ENCODE data around the gene HIPK1.

The HIPK1 gene

GRCh38 chr1:114021665-114022099, 92.6 kb downstream of the HIPK1 start:
- no peaks in the 10 kb centered on the region for H3K36me3 ChIP-seq (replicated peaks)
- in situ Hi-C loops (cut with HindIII; ENCODE audit: low pct_ligation_motif_present, low sequenced_read_pairs) = no loop called here
- DNase-seq = no peak
- no peak for TF ChIP-seq CTCF (IDR thresholded peaks at IDR 0.05; ENCODE audit: low read depth, low read length, missing control alignments)
- H3K27ac ChIP-seq = no peak overlapping the region
- H3K4me3 ChIP-seq (ENCODE audit: low read depth, low read length) = no peak overlapping the region
- H3K27me3 ChIP-seq (replicated peaks) = no peaks in the 10 kb centered on the region

DNA sequence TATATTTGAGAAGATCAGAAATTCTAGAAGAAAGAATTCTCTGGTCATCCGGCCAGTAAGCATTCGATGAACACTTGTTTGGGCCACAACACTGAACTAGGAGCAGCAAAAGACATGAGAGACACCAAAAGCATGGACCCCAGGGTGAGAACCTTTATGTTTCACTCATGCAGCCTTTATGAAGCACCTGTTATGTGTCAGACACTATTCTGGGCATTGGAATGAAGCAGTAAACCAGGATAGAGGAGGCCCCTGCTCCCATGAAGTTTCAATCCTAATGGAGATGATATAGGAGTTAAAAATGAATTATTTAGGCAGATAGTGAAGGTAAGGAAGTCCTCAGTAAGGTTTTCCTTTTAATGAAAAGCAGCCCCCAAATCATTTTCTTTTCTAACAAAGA, 93.8 kb downstream of the HIPK1 start:
- no peak for TF ChIP-seq CTCF (IDR thresholded peaks at IDR 0.05; ENCODE audit: low read depth, low read length, missing control alignments)
- no peak for DNase-seq
- no peak overlapping the region for H3K27ac ChIP-seq
- no peak overlapping the region for H3K4me3 ChIP-seq (ENCODE audit: low read depth, low read length)
- no peaks in the 10 kb centered on the region for H3K27me3 ChIP-seq (replicated peaks)
- no peaks in the 10 kb centered on the region for H3K36me3 ChIP-seq (replicated peaks)
- in situ Hi-C loops (cut with HindIII; ENCODE audit: low pct_ligation_motif_present, low sequenced_read_pairs) = no loop called here

GRCh38 chr1:114023377-114023776, 94.3 kb downstream of the HIPK1 start:
- no peak for TF ChIP-seq CTCF (IDR thresholded peaks at IDR 0.05; ENCODE audit: low read depth, low read length, missing control alignments)
- H3K27ac ChIP-seq = no peak overlapping the region
- DNase-seq = no peak
- no peaks in the 10 kb centered on the region for H3K27me3 ChIP-seq (replicated peaks)
- in situ Hi-C loops (cut with HindIII; ENCODE audit: low pct_ligation_motif_present, low sequenced_read_pairs) = no loop called here
- H3K4me3 ChIP-seq (ENCODE audit: low read depth, low read length) = no peak overlapping the region
- no peaks in the 10 kb centered on the region for H3K36me3 ChIP-seq (replicated peaks)

GRCh38 chr1:114024049-114024448, 94.9 kb downstream of the HIPK1 start:
- no peaks in the 10 kb centered on the region for H3K36me3 ChIP-seq (replicated peaks)
- in situ Hi-C loops (cut with HindIII; ENCODE audit: low pct_ligation_motif_present, low sequenced_read_pairs) = no loop called here
- DNase-seq = peak; percentile 43
- H3K27me3 ChIP-seq (replicated peaks) = no peaks in the 10 kb centered on the region
- H3K27ac ChIP-seq = no peak overlapping the region
- no peak overlapping the region for H3K4me3 ChIP-seq (ENCODE audit: low read depth, low read length)
- no peak for TF ChIP-seq CTCF (IDR thresholded peaks at IDR 0.05; ENCODE audit: low read depth, low read length, missing control alignments)

- Histone ChIP-seq H3K4me3 (ENCODE audit: low read depth, low read length) (no peak overlapping the region), H3K36me3 (replicated peaks) (no peaks in the 10 kb centered on the region), H3K27ac (peak overlapping the region; percentile 49), H3K27me3 (replicated peaks) (no peaks in the 10 kb centered on the region)
- in situ Hi-C loops (cut with HindIII; ENCODE audit: low pct_ligation_motif_present, low sequenced_read_pairs) = no loop called here
- peak; percentile 84 for DNase-seq
- no peak for TF ChIP-seq CTCF (IDR thresholded peaks at IDR 0.05; ENCODE audit: low read depth, low read length, missing control alignments)
Observed at GRCh38 chr1:114025609-114026401, 96.7 kb downstream of the HIPK1 start.

DNA sequence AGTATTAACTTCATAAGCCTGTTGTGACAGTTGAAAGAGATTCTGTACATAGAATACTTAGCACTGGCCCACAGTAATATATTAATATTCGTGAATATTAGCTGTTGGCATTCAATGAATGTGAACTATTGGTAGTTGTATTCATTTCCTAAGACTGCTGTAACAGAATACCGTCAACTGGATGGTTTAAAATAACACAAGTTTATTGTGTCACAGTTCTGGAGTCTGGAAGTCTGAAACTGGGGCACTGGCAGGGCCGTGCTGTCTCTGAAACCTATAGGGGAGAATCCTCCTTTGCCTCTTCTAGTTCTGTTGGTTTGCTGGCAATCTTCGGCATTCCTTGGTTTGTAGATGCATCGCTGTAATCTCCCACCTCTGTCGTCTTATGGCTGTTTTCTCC, 97.7 kb downstream of the HIPK1 start:
- Histone ChIP-seq H3K27ac (peak overlapping the region; percentile 49), H3K27me3 (replicated peaks) (no peaks in the 10 kb centered on the region), H3K4me3 (ENCODE audit: low read depth, low read length) (no peak overlapping the region), H3K36me3 (replicated peaks) (no peaks in the 10 kb centered on the region)
- TF ChIP-seq CTCF (IDR thresholded peaks at IDR 0.05; ENCODE audit: low read depth, low read length, missing control alignments) = no peak
- peak; percentile 37 for DNase-seq
- in situ Hi-C loops (cut with HindIII; ENCODE audit: low pct_ligation_motif_present, low sequenced_read_pairs) = no loop called here
